GM19467 (cell line): ENCODE results near the gene ZG16B.

Experiments used
- ATAC-seq: cut with Tn5 transposase; IDR thresholded peaks from one replicate; pipeline ENCODE4 v1.9.1; 2021; ENCODE audit warnings: mild to moderate bottlenecking, moderate library complexity; ENCODE audit not compliant: unreplicated experiment

ZG16B gene, protein sequence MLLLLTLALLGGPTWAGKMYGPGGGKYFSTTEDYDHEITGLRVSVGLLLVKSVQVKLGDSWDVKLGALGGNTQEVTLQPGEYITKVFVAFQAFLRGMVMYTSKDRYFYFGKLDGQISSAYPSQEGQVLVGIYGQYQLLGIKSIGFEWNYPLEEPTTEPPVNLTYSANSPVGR

DNA sequence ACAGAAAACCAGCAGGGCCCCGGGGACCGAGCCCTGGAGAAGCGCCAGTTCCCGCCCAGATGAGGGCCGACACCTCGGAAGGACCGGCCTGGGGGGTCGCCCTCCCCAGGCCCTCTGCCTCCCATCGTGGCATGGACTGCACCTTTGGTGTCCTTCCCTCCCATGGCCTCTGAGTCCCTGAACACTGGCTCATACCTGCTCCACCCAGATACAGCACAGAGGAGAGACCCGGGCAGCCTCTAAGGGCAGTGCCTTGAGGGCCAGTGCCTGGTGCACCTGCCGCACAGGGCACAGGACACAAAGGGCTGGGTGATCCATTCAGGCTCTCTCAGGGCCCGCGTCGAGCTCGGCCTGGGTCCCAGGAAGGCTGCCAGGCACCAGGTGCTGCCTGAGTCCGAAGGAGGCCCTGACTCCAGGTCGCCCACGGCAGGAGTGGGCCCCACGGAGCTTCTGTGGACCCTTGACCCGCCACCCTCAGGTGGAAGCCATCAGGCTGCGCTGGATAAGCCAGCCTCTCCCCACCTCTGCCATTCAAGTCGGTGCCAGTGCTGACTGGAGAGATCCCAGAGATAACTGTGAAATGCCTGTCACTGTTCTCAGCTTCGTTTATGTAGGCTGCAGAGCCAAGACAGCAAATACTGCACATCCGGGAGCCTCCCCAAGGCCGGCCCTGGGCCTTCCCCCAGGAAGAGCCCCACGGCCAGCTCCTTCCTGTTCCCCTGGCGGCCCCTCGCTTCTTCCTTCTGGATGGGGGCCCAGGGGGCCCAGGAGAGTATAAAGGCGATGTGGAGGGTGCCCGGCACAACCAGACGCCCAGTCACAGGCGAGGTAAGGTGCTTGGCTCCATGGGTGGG, at the start of gene ZG16B:
Gene ZG16B, plus strand, starts transcription at position 803 of the 854 bp plus-strand sequence. CDS start 139 bp downstream, outside the sequence.
- no peak for ATAC-seq

DNA sequence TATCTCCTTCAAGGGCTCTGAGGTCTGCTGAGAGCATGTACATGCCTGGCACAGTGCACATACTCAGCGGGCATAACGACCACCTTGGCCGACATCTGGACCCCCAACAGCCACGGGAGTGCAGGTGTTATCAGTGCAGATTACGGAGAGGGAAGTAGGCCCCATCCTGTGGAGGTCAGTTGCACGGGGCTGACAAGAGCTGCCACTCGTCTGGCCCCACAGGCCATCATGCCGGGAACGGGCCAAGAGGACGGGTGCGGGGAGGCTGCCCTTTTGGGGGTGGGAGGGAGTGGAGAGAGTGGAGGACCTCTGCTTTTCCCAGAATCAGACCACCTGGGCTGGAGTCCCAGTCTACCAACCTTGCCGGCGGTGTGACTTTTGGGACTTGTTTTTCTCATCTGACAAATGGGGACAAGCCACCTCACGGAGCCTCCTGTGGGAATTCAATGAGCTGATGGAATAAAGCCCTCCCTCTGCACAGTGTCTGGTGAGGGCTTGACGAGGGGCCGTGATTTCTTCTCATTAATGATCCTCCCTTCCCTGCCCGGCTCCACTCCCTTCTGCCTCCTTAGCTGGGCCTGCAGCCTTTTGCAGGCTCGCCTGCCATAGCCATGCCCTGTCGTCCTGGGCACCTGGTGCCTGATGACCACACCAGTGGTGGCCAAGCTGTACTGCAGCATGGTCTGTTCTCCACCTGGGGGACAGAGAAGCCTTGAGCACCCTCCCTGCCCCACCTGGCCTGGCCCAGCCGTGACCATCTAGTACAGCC, 47.3 kb upstream of the ZG16B start:
- no peak for ATAC-seq

DNA sequence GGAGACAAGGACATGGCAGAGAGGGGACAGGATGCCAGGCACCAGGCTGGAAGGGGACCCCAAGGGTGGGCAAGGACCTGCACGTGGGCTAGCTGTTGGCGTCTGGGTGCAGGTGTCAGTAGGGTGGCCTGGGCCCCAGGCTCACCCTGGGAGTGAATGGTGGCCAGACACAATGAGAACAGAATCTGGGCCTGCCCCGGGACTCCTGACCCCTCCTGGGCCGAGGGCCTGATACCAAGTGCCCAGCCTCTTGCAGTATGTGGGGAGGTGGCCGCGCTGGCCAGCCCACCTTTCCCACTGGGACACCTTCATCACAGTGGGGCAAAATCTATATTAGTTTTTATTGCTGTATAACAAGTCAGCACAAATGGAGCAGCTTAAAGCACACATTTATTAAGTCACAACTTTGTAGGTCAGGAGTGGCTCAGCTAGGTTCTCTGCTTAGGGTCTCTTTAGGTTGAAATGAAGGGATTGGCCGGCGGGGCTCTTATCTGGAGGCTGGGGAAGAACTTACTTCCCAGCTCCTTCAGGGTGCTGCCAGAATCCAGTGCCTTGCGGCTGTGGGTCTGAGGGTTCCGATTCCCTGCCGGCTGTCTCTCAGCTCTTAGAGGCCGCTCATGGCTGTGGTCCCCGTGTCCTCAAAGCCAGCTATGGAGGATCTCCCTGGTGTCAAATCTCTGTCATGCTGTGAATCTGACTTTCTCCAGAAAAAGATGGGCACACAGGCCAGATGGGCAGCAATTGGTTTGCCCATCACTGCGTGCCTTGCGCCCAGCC, 46.3 kb upstream of the ZG16B start:
- ATAC-seq = no peak

DNA sequence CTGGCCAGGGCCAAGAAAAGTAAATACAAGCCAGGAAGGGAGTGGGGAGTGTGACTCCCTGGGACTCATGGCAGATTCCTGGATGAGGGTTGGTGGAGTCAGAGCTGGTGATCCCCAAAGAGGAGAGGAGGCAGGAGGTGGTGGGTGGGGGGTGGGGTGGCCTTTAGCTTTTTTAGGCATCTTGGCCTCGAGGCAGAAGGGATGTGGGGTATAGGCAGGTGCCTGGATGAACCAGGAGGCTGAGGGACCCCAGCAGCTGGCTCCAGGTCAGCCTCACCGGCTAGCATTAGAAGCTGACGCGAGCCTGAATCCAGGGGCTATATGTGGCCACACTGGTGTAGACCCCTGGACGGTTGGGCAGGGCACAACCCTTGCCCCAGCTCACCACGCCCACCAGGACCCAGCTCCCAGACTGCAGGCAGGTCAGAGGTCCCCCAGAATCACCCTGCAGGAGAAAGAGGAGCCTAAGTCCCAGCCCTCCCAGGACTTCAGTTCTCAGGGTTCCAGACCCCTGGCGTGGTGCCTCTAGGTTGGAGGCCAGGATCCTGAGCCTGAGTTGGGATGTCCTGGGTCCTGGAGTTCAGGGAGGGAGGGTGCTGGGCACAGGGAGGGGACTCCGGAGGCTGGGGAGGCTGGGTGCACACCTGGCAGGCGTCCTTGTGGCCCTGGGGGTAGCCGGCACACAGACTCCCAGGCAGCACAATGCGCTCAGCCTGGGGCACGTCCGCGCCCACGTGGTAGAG, 45.6 kb upstream of the ZG16B start:
- ATAC-seq = no peak

DNA sequence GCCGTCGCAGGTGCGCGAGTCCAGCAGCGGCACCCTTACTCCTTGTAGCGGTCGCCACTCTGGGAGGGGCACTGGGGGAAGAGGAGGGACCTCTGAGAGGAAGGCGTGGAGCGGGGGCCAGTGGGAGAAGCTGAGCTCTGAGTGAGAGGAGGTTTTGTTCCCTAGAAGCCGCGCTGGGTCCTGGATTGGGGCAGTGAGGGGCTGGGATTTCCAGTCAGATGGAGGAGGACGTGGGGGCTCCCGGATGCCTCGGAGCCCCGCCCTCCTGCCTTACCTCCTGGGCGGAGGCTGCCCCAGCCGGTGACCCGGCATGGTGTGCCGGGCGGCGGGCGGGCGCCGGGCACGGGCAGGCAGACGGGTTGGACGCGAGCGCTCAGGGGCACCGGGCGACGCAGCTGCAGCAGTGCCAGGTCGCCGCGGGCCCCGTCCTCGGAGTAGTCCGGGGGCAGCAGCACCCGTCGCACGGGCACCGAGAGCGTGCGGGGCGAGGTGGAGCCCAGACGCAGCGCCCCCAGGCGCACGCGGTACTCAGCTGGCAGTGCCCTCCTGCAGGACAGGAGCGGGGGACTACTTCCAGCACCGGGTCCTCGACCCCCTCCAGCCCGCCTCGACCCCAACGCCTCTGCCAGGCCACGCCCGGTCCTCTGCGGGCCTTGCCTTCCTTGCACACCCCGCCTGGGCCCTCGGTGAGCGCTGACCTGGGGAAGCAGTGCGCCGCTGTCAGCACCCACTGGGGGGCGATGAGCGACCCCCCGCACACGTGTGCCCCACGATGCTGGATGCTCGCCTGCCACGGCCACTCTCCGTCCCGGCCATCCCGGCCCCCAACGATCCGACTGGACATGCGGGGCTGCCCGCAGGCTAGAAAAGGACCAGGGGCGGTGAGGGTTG, 44.8 kb upstream of the ZG16B start:
- no peak for ATAC-seq

DNA sequence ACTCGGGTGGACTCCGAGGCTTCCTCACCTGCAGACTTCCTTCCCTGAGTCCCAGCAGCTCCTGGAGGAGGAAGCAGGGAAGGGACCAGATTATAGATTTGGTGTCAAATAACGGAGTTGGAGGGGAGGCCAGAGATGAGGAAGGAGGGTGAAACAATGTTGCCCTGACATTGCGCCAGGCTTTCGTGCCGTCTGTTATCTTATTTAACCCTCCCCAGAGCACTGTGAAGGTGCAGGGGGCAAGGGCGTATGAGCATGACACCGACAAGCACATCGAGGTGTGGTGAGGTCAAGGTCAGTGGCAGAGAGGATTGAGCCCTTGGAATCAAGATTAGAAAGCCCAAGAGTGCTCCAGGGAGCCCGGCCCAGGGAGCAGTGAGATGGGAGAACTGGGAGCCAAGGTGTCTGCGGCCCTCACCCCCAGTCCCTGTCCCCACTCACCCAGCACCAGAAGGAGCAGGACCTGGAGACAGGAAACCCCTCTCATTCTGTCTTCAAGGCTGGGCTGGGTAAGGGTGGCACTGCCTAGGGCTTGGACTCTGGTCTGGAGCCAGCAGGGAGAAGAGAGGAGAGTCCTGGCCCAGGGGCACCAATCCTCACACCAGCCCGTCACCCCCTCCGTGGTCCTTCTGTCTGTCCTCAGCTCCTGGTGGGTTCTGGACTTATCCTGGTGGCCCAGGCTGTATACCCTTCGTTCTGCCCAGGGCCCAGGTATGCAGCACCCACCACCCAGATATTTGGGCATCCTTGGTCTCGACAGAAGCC, 43.9 kb upstream of the ZG16B start:
- no peak for ATAC-seq

DNA sequence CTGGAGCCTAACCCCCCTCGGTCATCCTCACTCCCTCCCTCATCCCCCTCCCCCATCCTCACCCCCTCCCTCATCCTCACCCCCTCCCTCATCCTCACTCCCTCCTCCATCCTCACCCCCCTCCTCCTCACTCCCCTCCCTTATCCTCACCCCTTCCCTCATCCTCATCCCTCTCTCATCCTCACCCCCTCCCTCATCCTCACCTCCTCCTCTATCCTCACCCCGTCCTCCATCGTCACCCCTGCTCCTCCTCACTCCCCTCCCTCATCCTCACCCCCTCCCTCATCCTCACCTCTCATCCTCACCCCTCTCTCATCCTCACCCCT, 43.3 kb upstream of the ZG16B start:
- no peak for ATAC-seq

DNA sequence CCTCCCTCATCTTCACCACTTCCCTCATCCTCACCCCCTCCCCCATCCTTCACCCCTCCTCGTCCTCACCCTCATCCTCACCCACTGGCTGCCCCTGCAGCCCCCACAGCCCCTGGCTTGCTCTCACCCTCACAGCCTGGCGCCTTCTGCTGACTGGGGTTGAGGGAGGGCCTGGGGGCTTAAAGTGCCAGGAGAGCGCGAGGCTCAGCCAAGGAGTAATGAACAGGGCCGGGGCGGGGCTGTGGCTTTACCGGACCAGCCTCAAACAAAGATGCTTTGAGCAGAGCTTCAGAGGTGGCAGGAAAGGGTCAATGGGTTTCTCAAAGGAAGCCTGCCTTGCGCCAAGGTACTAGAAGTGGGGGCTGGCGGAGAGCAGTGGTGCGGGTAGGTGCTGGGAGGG, 42.7 kb upstream of the ZG16B start, which contains the start of gene PRSS33:
Gene PRSS33, minus strand, starts transcription at position 155 of the 400 bp plus-strand sequence. CDS start 1,013 bp downstream, outside the sequence.
- ATAC-seq = no peak

DNA sequence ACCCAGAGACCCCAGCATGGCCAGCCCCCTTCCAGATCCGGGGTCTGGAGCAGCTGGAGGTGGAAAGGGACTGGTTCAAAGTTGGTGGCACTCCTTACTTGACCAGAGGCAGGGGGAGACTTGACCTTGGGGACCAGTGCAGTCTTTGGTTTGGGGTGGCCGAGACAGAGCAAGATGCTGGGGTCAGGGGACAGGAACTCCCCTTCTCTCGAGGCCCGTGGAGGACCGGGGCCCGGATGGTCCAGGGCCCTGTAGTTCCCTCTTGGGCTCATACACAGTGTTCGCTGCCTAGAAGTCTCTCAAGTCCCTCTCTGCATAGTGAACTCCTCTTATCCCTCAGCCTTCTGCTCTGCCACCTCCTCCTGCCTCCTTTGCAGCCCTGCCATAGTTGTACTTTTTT, 42.1 kb upstream of the ZG16B start:
- ATAC-seq = no peak

DNA sequence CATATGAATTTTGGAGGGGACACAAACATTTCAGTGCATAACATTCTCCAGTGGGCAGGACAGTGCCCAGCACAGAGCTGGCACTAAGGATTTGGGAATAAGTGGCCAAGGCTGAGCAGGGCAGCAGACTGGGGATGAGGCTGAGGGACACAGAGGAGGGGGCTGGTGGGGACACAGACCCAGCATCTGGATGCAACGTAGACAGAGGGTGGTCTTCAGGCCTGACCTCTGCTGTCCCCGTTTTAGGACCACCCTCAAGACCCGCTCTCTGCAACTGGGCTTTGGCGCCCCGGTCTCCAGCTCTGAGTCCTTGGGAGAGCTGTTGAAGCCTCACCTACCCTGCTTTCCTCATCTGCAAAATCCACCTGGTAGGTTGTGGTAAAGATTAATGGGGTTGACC, 39.5 kb upstream of the ZG16B start:
- ATAC-seq = no peak

DNA sequence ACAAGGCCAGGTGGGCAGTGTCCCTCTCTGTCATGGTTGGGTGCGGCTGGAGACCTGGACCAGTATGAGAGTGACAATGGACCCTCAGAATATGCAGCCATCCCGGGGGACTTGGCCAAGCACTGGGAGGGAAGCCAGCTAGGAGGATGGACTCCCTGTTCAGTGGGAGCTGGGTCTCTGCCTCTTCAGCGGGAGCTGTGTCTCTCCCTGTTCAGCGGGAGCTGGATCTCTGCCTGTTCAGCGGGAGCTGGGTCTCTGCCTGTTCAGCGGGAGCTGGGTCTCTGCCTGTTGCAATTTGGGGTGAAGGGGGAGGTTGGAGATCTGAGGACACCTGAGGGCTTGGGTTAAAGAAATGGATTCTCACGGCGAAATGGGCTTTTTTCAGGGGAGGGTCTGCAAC, 38.9 kb upstream of the ZG16B start:
- ATAC-seq = no peak

DNA sequence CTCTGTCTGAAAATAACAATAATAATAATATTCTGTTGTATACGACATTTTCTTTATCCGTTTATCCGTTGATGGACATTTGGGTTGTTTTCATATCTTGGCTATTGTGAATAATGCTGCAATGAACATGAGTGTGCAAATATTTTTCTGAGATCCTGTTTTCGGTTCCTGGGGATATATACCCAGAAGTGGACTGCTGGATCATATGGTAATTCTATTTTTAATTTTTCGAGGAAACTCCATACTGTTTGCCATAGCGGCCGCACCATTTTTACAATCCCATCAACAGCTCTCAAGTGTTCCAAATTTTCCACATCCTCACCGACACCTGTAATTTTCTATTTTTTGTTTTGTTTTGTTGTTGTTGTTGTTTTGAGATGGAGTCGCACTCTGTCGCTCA, 37.2 kb upstream of the ZG16B start:
- ATAC-seq = no peak

DNA sequence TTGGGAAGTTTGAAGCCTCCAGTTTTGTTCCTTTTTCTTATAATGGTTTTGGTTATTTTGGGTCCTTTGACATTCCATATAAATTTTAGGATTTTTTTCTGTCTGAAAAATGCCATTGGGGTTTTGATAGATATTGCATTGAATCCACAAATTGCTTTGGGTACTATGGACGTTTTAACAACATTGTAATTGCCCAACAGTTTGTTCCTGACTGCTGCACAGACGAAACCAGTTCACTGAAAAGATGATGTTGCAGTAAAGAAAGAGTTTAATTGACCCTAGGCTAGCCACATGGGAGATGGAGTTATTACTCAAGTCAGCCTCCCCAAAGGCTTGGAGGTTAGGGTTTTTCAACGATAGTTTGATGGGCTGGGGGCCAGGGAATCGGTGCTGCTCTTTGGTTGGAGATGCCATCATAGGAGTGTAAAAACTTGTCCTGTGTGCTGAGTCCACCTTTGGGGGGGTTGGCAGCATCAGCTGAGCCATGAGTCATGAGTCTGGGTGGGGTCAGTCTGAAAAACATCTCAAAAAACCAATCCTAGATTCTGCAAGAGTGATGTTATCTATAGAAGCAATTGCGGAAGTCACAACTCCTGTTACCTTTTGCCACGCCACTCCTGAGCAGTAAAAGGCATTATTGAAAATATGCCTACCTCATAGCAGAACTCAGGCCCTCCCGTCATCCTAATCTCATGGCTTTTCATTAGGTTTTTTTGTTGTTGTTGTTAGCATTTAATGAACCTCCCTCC, 34.5 kb upstream of the ZG16B start:
- no peak for ATAC-seq

DNA sequence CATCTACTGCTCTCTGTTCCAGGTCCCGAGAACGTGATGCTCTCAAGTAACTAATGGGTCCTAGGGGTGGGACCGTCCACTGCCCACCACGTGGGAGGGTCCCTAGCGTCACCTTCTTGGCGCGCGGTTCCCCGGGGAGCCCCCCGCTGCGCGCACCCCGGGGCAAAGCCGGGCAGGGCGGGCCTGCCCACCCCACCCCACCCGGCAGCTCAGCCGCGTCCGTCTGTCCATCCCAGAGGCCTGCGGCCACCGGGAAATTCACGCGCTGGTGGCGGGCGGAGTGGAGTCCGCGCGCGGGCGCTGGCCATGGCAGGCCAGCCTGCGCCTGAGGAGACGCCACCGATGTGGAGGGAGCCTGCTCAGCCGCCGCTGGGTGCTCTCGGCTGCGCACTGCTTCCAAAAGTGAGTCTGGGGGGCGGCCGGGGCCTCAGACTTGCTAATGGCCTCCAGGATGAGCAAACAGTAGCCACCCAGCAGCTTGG, 31.3 kb upstream of the ZG16B start:
- no peak for ATAC-seq

DNA sequence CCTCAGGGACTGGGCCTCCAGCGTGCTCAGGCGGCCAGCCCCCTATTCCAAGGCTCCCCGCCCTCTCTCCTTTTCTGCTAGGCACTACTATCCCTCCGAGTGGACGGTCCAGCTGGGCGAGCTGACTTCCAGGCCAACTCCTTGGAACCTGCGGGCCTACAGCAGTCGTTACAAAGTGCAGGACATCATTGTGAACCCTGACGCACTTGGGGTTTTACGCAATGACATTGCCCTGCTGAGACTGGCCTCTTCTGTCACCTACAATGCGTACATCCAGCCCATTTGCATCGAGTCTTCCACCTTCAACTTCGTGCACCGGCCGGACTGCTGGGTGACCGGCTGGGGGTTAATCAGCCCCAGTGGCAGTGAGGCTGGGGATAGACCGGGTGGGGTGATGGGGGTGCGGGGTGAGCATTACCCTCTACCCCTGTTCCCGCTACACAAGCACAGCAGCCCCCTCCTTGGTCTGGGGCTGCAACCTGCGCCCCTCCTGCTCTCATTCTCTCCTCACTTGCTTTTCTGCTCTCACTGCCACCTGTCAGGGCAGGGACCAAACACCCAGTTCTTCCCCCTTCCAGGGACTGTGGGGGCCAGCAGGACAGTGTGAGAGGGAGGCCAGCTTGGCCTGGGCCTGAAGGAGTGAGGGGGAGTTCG, 30.8 kb upstream of the ZG16B start:
- ATAC-seq = no peak

DNA sequence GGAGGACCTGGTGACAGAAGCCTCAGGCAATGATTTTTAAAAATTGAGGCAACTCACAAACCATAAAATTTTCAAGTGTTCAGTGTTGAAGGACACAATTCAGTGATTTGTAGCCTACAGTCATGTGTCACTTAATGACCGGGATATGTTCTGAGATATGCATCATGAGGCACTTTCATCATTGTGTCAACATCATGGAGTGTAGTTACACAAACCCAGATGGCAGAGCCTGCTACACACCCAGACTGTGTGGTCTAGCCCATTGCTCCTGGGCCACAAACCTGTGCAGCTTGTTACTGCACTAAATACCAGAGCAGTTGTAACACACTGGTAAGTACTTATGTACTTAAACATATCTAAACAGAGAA, 30.3 kb upstream of the ZG16B start:
- no peak for ATAC-seq

DNA sequence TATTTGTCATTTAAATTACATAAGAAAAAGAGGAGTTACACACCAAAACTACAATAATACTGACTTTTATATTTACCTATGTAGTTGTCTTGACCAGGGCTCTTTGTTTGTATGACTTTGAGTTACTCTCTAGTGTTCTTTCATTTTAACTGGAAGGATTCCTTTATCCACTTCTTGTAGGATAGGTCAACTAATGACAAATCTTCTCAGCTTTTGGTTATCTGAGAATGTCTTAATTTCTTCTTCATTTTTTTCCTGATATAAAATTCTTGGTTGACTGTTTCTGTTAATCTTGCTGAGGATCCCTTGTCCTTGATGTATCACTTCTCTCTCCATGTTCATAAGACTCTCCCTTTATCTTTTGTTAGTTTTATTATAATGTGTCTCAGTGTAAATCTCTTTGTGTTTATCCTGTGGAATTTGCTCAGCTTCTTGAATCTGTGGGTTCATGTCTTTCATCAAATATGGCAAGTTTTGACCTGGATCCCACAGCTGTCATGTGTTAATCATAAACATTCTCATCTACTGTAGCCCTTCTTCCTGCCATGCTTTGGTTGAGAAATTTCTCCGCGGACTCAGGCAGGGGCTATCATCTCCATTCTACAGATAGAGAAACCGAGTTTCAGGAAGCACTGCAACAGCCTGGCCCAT, 26.4 kb upstream of the ZG16B start:
- ATAC-seq = no peak
